ENCODE data around the gene ERC1. TPM values are rescaled to one million over a fixed set of nuclear protein-coding genes. Genes with fewer than 3 reads are reported as not detected.

The ERC1 gene
- total RNA-seq, 1 experiment from 2014 or later, result 55.1 TPM

- Mint-ChIP-seq H3K4me1 (ENCODE audit: insufficient read depth, unreplicated experiment) (no peaks in the 10 kb centered on the region), H3K9me3 (ENCODE audit: unreplicated experiment) (no peaks in the 10 kb centered on the region), H3K36me3 (ENCODE audit: insufficient read depth, unreplicated experiment) (peaks cover 11% of the 10 kb centered on the region), H3K27ac (ENCODE audit: low read depth, unreplicated experiment) (no peak overlapping the region), H3K4me3 (ENCODE audit: unreplicated experiment) (no peak overlapping the region), H3K27me3 (ENCODE audit: insufficient read depth, unreplicated experiment) (no peaks in the 10 kb centered on the region)
- ChIA-PET CTCF (no interaction called here), POLR2A (interaction anchor here (1.6 kb wide), 1 partner anchor 12 kb away, joined by 3 read pairs; no protein-coding TSS in a partner anchor)
- TF ChIP-seq CTCF (IDR thresholded peaks at IDR 0.05; ENCODE audit: unreplicated experiment), result no peak
- DNase-seq (ENCODE audit: unreplicated experiment), result peak; percentile 33
- no TSS peak for BruUV-seq (replicated peaks)
- intact Hi-C loops (cut with micrococcal nuclease), result no loop called here
Observed at GRCh38 chr12:1384910-1385309, 393.9 kb downstream of the ERC1 start.

- BruUV-seq (replicated peaks), result no TSS peak
- intact Hi-C loops (cut with micrococcal nuclease), result no loop called here
- Mint-ChIP-seq H3K4me3 (ENCODE audit: unreplicated experiment) (no peak overlapping the region), H3K27ac (ENCODE audit: low read depth, unreplicated experiment) (no peak overlapping the region), H3K9me3 (ENCODE audit: unreplicated experiment) (peaks cover 8% of the 10 kb centered on the region), H3K4me1 (ENCODE audit: insufficient read depth, unreplicated experiment) (no peaks in the 10 kb centered on the region), H3K36me3 (ENCODE audit: insufficient read depth, unreplicated experiment) (peaks cover 23% of the 10 kb centered on the region), H3K27me3 (ENCODE audit: insufficient read depth, unreplicated experiment) (no peaks in the 10 kb centered on the region)
- DNase-seq (ENCODE audit: unreplicated experiment), result peak; percentile 22
- POLR2A ChIA-PET, result no interaction called here
- CTCF ChIA-PET, result no interaction called here
- no peak for TF ChIP-seq CTCF (IDR thresholded peaks at IDR 0.05; ENCODE audit: unreplicated experiment)
Observed at GRCh38 chr12:1391722-1392121, 400.7 kb downstream of the ERC1 start.

GRCh38 chr12:1395421-1395955, 404.5 kb downstream of the ERC1 start:
- no peak for DNase-seq (ENCODE audit: unreplicated experiment)
- H3K9me3 Mint-ChIP-seq (ENCODE audit: unreplicated experiment), result peaks cover 8% of the 10 kb centered on the region

GRCh38 chr12:1398673-1399072, 407.6 kb downstream of the ERC1 start:
- Mint-ChIP-seq H3K27ac (ENCODE audit: low read depth, unreplicated experiment) (no peak overlapping the region), H3K36me3 (ENCODE audit: insufficient read depth, unreplicated experiment) (no peaks in the 10 kb centered on the region), H3K27me3 (ENCODE audit: insufficient read depth, unreplicated experiment) (no peaks in the 10 kb centered on the region), H3K4me1 (ENCODE audit: insufficient read depth, unreplicated experiment) (no peaks in the 10 kb centered on the region), H3K4me3 (ENCODE audit: unreplicated experiment) (no peak overlapping the region), H3K9me3 (ENCODE audit: unreplicated experiment) (no peaks in the 10 kb centered on the region)
- intact Hi-C loops (cut with micrococcal nuclease), result loop anchor here (1.0 kb wide), 1 partner anchor 185 kb away; no protein-coding TSS in a partner anchor
- CTCF ChIA-PET, result no interaction called here
- BruUV-seq (replicated peaks), result no TSS peak
- DNase-seq (ENCODE audit: unreplicated experiment), result peak; percentile 21
- POLR2A ChIA-PET, result no interaction called here
- no peak for TF ChIP-seq CTCF (IDR thresholded peaks at IDR 0.05; ENCODE audit: unreplicated experiment)

More at GRCh38 chr12:1395421-1395955, 404.5 kb downstream of the ERC1 start:
- BruUV-seq (replicated peaks), result no TSS peak
- H3K27ac Mint-ChIP-seq (ENCODE audit: low read depth, unreplicated experiment), result no peak overlapping the region
- peaks cover 12% of the 10 kb centered on the region for H3K36me3 Mint-ChIP-seq (ENCODE audit: insufficient read depth, unreplicated experiment)
- POLR2A ChIA-PET, result no interaction called here
- H3K4me1 Mint-ChIP-seq (ENCODE audit: insufficient read depth, unreplicated experiment), result no peaks in the 10 kb centered on the region
- intact Hi-C loops (cut with micrococcal nuclease), result no loop called here
- H3K4me3 Mint-ChIP-seq (ENCODE audit: unreplicated experiment), result no peak overlapping the region
- CTCF ChIA-PET, result no interaction called here
- no peak for TF ChIP-seq CTCF (IDR thresholded peaks at IDR 0.05; ENCODE audit: unreplicated experiment)
- H3K27me3 Mint-ChIP-seq (ENCODE audit: insufficient read depth, unreplicated experiment), result no peaks in the 10 kb centered on the region
